SK-N-SH (cell line): ENCODE results near the gene TIMM10B. TPM values are rescaled to one million over a fixed set of nuclear protein-coding genes. Genes with fewer than 3 reads are reported as not detected.

ENCODE experiments used
- CTCF ChIA-PET: fragments of 300-600, 350-600 bp; formaldehyde crosslinking; extraction: SDS; loops from one replicate; lab custom pipeline; 2021; lab: Yijun Ruan, JAX
- POLR2A ChIA-PET: fragments of 350-600 bp; sonication (Branson Sonifier 250); formaldehyde crosslinking; extraction: SDS; loops from one replicate; lab custom pipeline; 2020; ENCODE audit warnings: antibody characterized with exemption, inconsistent platforms; lab: Yijun Ruan, JAX
- DNase-seq: peaks from one replicate; pipeline ENCODE4 v3.0.0; 2012
- H2AFZ ChIP-seq: fragments of 200-600 bp; sonication (generic); 2 replicates; pipeline ENCODE4 v1.8.1; 2016; ENCODE audit warnings: antibody characterized with exemption, mild to moderate bottlenecking, low read depth
- H3F3A ChIP-seq: fragments of 200-600 bp; sonication (generic); replicated peaks from 2 replicates; pipeline ENCODE3; 2016; ENCODE audit warnings: antibody characterized with exemption, mild to moderate bottlenecking; ENCODE audit not compliant: insufficient read depth
- H3K27ac ChIP-seq, 2 experiments: fragments of 200-500 bp in 1 of 2; fragments of 200-600 bp in 1 of 2; sonication (Bioruptor generic) in 1 of 2; sonication (generic), shearing (Covaris generic) in 1 of 2; 2 replicates each; pipeline versions ENCODE4 v1.5.1 to v1.6.1; 2014 to 2016; ENCODE audit warnings: low read depth in 2 of 2, inconsistent platforms in 1 of 2, low read length in 1 of 2, mild to moderate bottlenecking in 1 of 2, mixed read lengths in 1 of 2
- H3K27me3 ChIP-seq: fragments of 200-600 bp; sonication (generic), shearing (Covaris generic); 2 replicates; pipeline ENCODE4 v1.6.1; 2016; ENCODE audit warnings: mixed run types; ENCODE audit not compliant: insufficient read depth
- H3K36me3 ChIP-seq, 2 experiments: fragments of 200-500 bp in 1 of 2; fragments of 200-600 bp in 1 of 2; sonication (Bioruptor generic) in 1 of 2; sonication (generic) in 1 of 2; replicated peaks in 1 of 2; 2 replicates each; pipeline versions ENCODE3 to v1.5.1; 2014 to 2016; ENCODE audit warnings: low read length in 1 of 2, mild to moderate bottlenecking in 1 of 2; ENCODE audit not compliant: insufficient read depth in 2 of 2, control insufficient read depth in 1 of 2
- H3K4me1 ChIP-seq, 2 experiments: fragments of 200-500 bp in 1 of 2; fragments of 200-600 bp in 1 of 2; sonication (Bioruptor generic) in 1 of 2; sonication (generic), shearing (Covaris generic) in 1 of 2; 2 replicates each; pipeline versions ENCODE4 v1.5.1 to v1.6.1; 2014 to 2016; ENCODE audit warnings: low read depth in 1 of 2, low read length in 1 of 2, mixed run types in 1 of 2; ENCODE audit not compliant: insufficient read depth in 2 of 2, control insufficient read depth in 1 of 2
- H3K4me2 ChIP-seq: fragments of 200-600 bp; sonication (generic), shearing (Covaris generic); 2 replicates; pipeline ENCODE4 v1.6.1; 2017; ENCODE audit warnings: mixed run types
- H3K4me3 ChIP-seq, 2 experiments: fragments of 200-500 bp in 1 of 2; fragments of 200-600 bp in 1 of 2; sonication (Bioruptor generic) in 1 of 2; sonication (generic), shearing (Covaris generic) in 1 of 2; 2 replicates each; pipeline versions ENCODE4 v1.5.1 to v1.8.1; 2014 to 2016; ENCODE audit warnings: low read depth in 2 of 2, inconsistent platforms in 1 of 2, low read length in 1 of 2, mild to moderate bottlenecking in 1 of 2, mixed read lengths in 1 of 2, moderate library complexity in 1 of 2
- H3K79me2 ChIP-seq: fragments of 200-600 bp; sonication (generic); 2 replicates; pipeline ENCODE4 v1.8.1; 2017; ENCODE audit warnings: mild to moderate bottlenecking; ENCODE audit not compliant: insufficient read depth
- H3K9ac ChIP-seq: fragments of 200-600 bp; sonication (generic); 2 replicates; pipeline ENCODE4 v1.6.1; 2017; ENCODE audit warnings: mixed run types
- H3K9me2 ChIP-seq: fragments of 200-600 bp; sonication (generic); 2 replicates; pipeline ENCODE4 v1.6.1; 2017; ENCODE audit warnings: mixed run types
- H3K9me3 ChIP-seq: fragments of 200-600 bp; sonication (generic); 2 replicates; pipeline ENCODE4 v1.6.1; 2017; ENCODE audit warnings: mixed run types, mild to moderate bottlenecking, moderate library complexity
- H4K20me1 ChIP-seq: fragments of 200-600 bp; sonication (generic); 2 replicates; pipeline ENCODE4 v1.6.1; 2017; ENCODE audit warnings: mild to moderate bottlenecking, mixed run types; ENCODE audit not compliant: insufficient read depth
- CHD2 ChIP-seq: fragments of 150-350 bp; IDR thresholded peaks from 2 replicates; pipeline ENCODE4 v1.6.1; 2018; ENCODE audit warnings: low read length; ENCODE audit not compliant: partially characterized antibody
- EP300 ChIP-seq, 2 experiments: IDR thresholded peaks; 2 replicates each; pipeline versions ENCODE4 v1.4.0 to v1.6.1; 2012; ENCODE audit warnings: borderline replicate concordance in 1 of 2, low read depth in 1 of 2, low read length in 1 of 2
- EZH2phosphoT487 ChIP-seq: fragments of 200-600 bp; sonication (generic); IDR thresholded peaks from 2 replicates; pipeline ENCODE4 v1.6.1; 2017; ENCODE audit warnings: low read depth, mixed run types, mild to moderate bottlenecking, antibody characterized with exemption, moderate library complexity, borderline replicate concordance
- FOSL2 ChIP-seq: IDR thresholded peaks from 2 replicates; pipeline ENCODE4 v1.4.0; 2012; ENCODE audit warnings: low read depth, mild to moderate bottlenecking, moderate library complexity, borderline replicate concordance
- FOXM1 ChIP-seq: IDR thresholded peaks from 2 replicates; pipeline ENCODE4 v1.4.0; 2012; ENCODE audit warnings: low read depth, mild to moderate bottlenecking
- GABPA ChIP-seq: IDR thresholded peaks from 2 replicates; pipeline ENCODE4 v1.4.0; 2012; ENCODE audit warnings: low read depth, mild to moderate bottlenecking
- JUND ChIP-seq: IDR thresholded peaks from 2 replicates; pipeline ENCODE4 v1.4.0; 2012
- NFIC ChIP-seq: IDR thresholded peaks from 2 replicates; pipeline ENCODE4 v1.4.0; 2012; ENCODE audit warnings: borderline replicate concordance
- RAD21 ChIP-seq: IDR thresholded peaks from 2 replicates; pipeline ENCODE4 v1.6.1; 2012; ENCODE audit warnings: mild to moderate bottlenecking, low read length
- RFX5 ChIP-seq: IDR thresholded peaks from 2 replicates; pipeline ENCODE4 v1.6.1; 2012; ENCODE audit warnings: mild to moderate bottlenecking, improper control_type of control experiment, low read length
- SMC3 ChIP-seq: IDR thresholded peaks from 2 replicates; pipeline ENCODE4 v1.6.1; 2012; ENCODE audit warnings: low read depth, low read length, improper control_type of control experiment
- TCF12 ChIP-seq: IDR thresholded peaks from 2 replicates; pipeline ENCODE4 v1.4.0; 2012
- TEAD4 ChIP-seq: IDR thresholded peaks from 2 replicates; pipeline ENCODE4 v1.4.0; 2012; ENCODE audit warnings: mild to moderate bottlenecking, borderline replicate concordance; ENCODE audit not compliant: insufficient read depth
- YY1 ChIP-seq: IDR thresholded peaks from 2 replicates; pipeline ENCODE4 v1.4.0; 2012; ENCODE audit warnings: low read depth, mild to moderate bottlenecking
- WGBS: methylation state at CpG from one replicate; pipeline ENCODE4 v1.1.6; 2017; ENCODE audit warnings: low lambda C conversion rate; 5-methylcytosine and 5-hydroxymethylcytosine counted together
- polyA plus RNA-seq, 3 experiments: library from polyadenylated mRNA; depleted of rRNA; stranded (reverse); fragments of >200 nt; gene quantifications; 2 replicates each; pipeline ENCODE4 v1.2.3, GENCODE V29; 2012
- TF ChIP-seq, protein P1 (sequence below): IDR thresholded peaks from 2 replicates; pipeline ENCODE4 v1.4.0; 2012; ENCODE audit warnings: low read depth, borderline replicate concordance
- TF ChIP-seq, protein P2 (sequence below): IDR thresholded peaks from 2 replicates; pipeline ENCODE4 v1.4.0; 2012; ENCODE audit warnings: low read depth
- TF ChIP-seq, protein P3 (sequence below): fragments of 150-350 bp; IDR thresholded peaks from 2 replicates; pipeline ENCODE4 v1.6.1; 2016; ENCODE audit warnings: mild to moderate bottlenecking, low read depth, low read length
- TF ChIP-seq, protein P4 (sequence below): fragments of 200-600 bp; sonication (generic); IDR thresholded peaks from 2 replicates; pipeline ENCODE4 v1.6.1; 2017; ENCODE audit warnings: antibody characterized with exemption, mild to moderate bottlenecking, moderate library complexity

TIMM10B gene
- polyA plus RNA-seq, 1 of the 3 experiments (the other 2 are of a cell fraction) = 26.2 TPM

DNA sequence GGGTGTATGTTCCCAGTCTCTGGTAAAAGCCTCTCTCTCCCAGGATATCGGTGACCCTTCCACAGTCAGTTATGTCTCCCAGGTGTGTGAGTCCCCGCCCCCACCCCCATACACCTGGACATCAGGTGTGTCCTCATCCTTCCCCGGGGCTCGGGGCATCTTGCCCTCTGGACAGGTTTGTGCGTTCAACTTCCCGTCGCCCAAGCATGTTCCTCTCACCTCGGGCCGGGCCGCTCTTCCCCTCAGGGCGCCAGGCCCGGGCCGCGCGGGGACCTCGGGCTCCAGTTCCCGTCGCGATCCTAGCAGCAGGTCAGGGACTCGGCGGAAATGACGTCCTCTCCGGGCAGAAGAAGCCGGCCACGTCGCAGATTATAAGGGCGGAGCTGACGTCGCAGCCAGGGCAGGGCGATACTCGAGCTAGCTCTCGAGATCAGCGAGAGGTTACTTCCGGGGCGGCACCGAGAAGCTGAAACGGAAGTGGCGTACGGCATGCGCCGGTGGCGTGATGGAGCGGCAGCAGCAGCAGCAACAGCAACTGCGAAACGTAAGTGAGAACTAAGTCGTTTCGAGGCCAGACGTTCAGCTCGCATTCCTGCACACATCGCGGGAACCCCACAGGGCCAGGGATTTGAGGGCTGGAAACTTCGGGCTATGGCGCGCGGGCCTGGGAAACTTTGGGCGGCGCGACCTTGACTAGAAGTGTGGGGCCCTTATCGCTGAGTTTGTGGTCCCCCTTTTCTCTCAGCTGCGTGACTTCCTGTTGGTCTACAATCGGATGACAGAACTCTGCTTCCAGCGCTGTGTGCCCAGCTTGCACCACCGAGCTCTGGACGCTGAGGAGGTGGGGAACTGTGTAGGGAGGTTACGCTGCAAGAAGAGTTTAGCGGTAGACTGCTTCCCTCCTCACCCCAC is at the start of gene TIMM10B, which contains the start of gene ARFIP2 (continued):
- TF ChIP-seq, protein P1, sequence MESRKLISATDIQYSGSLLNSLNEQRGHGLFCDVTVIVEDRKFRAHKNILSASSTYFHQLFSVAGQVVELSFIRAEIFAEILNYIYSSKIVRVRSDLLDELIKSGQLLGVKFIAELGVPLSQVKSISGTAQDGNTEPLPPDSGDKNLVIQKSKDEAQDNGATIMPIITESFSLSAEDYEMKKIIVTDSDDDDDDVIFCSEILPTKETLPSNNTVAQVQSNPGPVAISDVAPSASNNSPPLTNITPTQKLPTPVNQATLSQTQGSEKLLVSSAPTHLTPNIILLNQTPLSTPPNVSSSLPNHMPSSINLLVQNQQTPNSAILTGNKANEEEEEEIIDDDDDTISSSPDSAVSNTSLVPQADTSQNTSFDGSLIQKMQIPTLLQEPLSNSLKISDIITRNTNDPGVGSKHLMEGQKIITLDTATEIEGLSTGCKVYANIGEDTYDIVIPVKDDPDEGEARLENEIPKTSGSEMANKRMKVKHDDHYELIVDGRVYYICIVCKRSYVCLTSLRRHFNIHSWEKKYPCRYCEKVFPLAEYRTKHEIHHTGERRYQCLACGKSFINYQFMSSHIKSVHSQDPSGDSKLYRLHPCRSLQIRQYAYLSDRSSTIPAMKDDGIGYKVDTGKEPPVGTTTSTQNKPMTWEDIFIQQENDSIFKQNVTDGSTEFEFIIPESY = peak; percentile 95
- TF ChIP-seq, protein P2, sequence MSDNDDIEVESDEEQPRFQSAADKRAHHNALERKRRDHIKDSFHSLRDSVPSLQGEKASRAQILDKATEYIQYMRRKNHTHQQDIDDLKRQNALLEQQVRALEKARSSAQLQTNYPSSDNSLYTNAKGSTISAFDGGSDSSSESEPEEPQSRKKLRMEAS = peak; percentile 95
- no peak for TF ChIP-seq SMC3
- peak; percentile 38; the same call in 1 of the 2 replicates for TF ChIP-seq YY1
- peak; percentile 96 for TF ChIP-seq GABPA
- no peak for TF ChIP-seq EZH2phosphoT487
- TF ChIP-seq, protein P3, sequence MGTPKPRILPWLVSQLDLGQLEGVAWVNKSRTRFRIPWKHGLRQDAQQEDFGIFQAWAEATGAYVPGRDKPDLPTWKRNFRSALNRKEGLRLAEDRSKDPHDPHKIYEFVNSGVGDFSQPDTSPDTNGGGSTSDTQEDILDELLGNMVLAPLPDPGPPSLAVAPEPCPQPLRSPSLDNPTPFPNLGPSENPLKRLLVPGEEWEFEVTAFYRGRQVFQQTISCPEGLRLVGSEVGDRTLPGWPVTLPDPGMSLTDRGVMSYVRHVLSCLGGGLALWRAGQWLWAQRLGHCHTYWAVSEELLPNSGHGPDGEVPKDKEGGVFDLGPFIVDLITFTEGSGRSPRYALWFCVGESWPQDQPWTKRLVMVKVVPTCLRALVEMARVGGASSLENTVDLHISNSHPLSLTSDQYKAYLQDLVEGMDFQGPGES = no peak
- TF ChIP-seq TEAD4 = no peak
- TF ChIP-seq FOXM1 = no peak
- no peak for TF ChIP-seq RAD21
- peak; percentile 98 for TF ChIP-seq CHD2
- TF ChIP-seq, all 33 proteins: peak for 13

DNA sequence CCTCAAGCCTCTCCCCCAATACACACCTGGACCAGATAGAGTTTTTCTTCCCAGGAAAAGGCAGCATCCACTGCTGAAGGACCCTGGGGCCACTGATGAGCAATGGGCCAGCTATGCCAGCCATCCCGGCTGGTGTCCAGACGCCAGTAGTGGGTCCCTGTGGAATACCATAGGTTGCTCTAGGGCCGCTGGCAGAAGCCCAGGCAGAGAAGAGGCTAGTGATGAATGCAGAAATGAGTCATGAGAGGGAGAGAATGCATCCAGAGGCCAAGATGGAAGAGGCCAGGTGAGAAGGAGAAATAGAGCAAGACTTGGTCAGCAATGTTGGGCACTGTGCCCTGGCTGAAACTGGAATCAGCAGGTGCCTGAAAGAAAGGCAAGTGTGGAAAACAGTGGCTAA is 49.4 kb upstream of the TIMM10B start:
- Histone ChIP-seq H3K36me3 (no peaks in the 10 kb centered on the region), H2AFZ (no peak overlapping the region), H3K9ac (no peak overlapping the region), H3K27me3 (no peaks in the 10 kb centered on the region), H3K4me1 (no peaks in the 10 kb centered on the region), H3K4me2 (no peak overlapping the region), H3K27ac (no peak overlapping the region), H3K9me2 (no peaks in the 10 kb centered on the region), H3K4me3 (no peak overlapping the region), H4K20me1 (no peaks in the 10 kb centered on the region), H3K9me3 (no peaks in the 10 kb centered on the region), H3F3A (no peaks in the 10 kb centered on the region), H3K79me2 (no peaks in the 10 kb centered on the region)
- TF ChIP-seq, protein P1 = no peak
- TF ChIP-seq SMC3 (no peak), FOXM1 (no peak), NFIC (peak; percentile 87), RFX5 (no peak), JUND (peak; percentile 81), FOSL2 (peak; percentile 82), EP300 (IDR thresholded peaks at IDR 0.05; ENCODE audit: borderline replicate concordance in 1 of 2, low read depth in 1 of 2, low read length in 1 of 2) (peak in 1 of 2 experiments; percentile 40; a peak in 1 of 4 replicates), TEAD4 (peak; percentile 85), TCF12 (peak; percentile 88), YY1 (no peak)
- TF ChIP-seq, protein P2 = 0 out of 2 replicates have a peak, but pooled peaks have one; percentile 24
- TF ChIP-seq, protein P4, sequence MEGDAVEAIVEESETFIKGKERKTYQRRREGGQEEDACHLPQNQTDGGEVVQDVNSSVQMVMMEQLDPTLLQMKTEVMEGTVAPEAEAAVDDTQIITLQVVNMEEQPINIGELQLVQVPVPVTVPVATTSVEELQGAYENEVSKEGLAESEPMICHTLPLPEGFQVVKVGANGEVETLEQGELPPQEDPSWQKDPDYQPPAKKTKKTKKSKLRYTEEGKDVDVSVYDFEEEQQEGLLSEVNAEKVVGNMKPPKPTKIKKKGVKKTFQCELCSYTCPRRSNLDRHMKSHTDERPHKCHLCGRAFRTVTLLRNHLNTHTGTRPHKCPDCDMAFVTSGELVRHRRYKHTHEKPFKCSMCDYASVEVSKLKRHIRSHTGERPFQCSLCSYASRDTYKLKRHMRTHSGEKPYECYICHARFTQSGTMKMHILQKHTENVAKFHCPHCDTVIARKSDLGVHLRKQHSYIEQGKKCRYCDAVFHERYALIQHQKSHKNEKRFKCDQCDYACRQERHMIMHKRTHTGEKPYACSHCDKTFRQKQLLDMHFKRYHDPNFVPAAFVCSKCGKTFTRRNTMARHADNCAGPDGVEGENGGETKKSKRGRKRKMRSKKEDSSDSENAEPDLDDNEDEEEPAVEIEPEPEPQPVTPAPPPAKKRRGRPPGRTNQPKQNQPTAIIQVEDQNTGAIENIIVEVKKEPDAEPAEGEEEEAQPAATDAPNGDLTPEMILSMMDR = no peak
- CTCF ChIA-PET = interaction anchor here (1.1 to 7.7 kb wide), 4 partner anchors 8 to 69 kb away, joined by 4 to 61 read pairs (median 8); partner anchors contain the start of gene HPX
- POLR2A ChIA-PET = no interaction called here
- WGBS = 0% methylated on average over 3 of the region's 3 CpGs
- DNase-seq = no peak
